ENCODE results near the gene NGDN. TPM values are rescaled to one million over a fixed set of nuclear protein-coding genes. Genes with fewer than 3 reads are reported as not detected.

The NGDN gene
- total RNA-seq, 1 donor from 2014 or later, result 37.7 TPM

DNA sequence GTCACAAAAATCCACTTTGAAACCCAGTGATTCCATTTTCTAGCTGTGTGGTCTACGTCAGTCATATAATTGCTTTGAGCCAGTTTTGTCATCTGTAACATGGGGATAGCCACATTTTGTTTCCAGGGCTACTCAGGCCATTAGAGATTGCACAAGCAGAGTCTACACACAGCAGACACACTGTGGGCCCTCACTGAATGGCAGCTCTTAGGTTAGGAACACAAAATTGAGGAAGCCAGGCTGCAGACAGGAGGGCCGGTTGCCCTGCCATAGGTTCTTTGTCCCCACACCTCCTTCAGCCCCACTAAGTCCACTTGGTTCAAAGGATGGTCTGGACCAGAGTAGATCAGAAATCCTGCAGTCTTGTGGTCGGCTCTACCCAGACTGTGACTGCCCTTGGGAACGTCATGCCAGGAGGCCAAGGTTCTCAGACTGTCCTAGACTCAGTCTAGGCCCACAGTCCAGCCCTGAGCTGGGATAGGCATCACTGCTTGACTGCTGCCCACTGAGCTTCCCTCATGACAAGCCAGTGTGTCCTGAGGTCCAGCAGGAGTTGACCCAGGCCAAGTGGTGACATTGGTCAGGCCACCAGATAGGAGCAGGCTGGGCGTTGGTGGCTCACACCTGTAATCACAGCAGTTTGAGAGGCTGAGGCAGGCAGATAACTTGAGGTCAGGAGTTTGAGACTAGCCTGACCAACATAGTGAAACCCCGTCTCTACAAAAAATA is 30.2 kb upstream of the NGDN start:
- Mint-ChIP-seq H3K27me3 (ENCODE audit: unreplicated experiment) (peaks cover 9% of the 10 kb centered on the region), H3K27ac (ENCODE audit: unreplicated experiment) (no peak overlapping the region), H3K36me3 (ENCODE audit: low read depth, unreplicated experiment) (no peaks in the 10 kb centered on the region), H3K4me1 (ENCODE audit: unreplicated experiment) (peaks cover 49% of the 10 kb centered on the region), H3K9me3 (ENCODE audit: unreplicated experiment) (no peaks in the 10 kb centered on the region), H3K4me3 (ENCODE audit: unreplicated experiment) (no peak overlapping the region)
- TF ChIP-seq, protein P1, sequence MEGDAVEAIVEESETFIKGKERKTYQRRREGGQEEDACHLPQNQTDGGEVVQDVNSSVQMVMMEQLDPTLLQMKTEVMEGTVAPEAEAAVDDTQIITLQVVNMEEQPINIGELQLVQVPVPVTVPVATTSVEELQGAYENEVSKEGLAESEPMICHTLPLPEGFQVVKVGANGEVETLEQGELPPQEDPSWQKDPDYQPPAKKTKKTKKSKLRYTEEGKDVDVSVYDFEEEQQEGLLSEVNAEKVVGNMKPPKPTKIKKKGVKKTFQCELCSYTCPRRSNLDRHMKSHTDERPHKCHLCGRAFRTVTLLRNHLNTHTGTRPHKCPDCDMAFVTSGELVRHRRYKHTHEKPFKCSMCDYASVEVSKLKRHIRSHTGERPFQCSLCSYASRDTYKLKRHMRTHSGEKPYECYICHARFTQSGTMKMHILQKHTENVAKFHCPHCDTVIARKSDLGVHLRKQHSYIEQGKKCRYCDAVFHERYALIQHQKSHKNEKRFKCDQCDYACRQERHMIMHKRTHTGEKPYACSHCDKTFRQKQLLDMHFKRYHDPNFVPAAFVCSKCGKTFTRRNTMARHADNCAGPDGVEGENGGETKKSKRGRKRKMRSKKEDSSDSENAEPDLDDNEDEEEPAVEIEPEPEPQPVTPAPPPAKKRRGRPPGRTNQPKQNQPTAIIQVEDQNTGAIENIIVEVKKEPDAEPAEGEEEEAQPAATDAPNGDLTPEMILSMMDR (IDR thresholded peaks at IDR 0.05; ENCODE audit: unreplicated experiment), result no peak
- DNase-seq (ENCODE audit: low spot score), result no peak

DNA sequence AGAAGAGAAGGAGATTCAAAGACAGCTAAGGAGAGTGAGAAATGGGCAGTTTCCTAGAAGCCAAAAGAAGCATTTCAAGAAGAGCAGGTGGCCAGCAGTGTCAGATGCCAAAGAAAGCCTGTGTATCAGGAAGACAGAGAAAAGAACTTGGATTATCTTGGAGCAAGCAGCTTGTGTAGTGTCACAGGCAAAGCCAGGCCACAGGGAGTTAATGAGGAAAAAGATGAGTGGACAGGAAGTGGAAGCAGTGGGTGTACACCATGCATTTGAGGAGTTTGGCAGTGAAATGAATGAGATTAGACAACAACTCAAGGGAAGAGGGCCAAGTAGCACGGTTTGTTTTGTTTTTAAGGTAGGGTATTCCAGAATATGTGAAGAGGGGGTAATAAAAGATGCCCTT is 28.4 kb upstream of the NGDN start:
- Mint-ChIP-seq H3K36me3 (ENCODE audit: low read depth, unreplicated experiment) (no peaks in the 10 kb centered on the region), H3K4me3 (ENCODE audit: unreplicated experiment) (no peak overlapping the region), H3K27ac (ENCODE audit: unreplicated experiment) (no peak overlapping the region), H3K4me1 (ENCODE audit: unreplicated experiment) (peaks cover 40% of the 10 kb centered on the region), H3K27me3 (ENCODE audit: unreplicated experiment) (peaks cover 3% of the 10 kb centered on the region), H3K9me3 (ENCODE audit: unreplicated experiment) (no peaks in the 10 kb centered on the region)
- TF ChIP-seq, protein P1 (IDR thresholded peaks at IDR 0.05; ENCODE audit: unreplicated experiment), result no peak
- no peak for DNase-seq (ENCODE audit: low spot score)

DNA sequence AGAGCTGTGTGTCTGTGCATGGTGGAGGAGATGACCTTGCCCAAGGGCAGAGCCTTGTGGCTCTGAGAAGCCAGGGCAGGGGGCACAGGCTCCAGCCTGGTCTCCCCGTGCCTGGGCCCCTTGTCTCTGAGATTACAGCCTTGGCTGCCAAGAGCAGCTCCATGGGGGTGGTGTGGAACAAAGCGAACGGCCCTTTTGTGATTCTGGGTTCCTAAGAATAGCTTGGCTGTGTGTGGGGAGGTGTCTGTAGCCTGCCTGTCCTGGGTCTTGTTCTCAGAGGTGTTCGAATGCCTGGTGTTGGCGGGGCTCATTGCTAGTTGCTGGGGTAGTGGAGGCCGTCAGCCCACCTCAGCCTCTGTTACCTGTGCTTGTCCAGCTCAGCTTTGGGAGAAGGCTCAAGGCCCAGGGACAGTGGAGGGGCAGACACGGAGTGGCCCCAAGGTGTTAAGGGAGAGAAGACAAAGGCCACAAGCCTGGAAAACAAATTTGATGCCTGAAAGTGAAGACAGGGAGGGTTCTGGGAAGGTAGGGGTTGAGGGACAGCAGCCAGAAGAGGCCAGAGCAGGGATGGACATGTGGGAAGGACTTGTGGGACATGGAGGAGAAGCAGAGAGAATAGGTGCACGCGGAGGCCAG is 26.7 kb upstream of the NGDN start:
- Mint-ChIP-seq H3K4me3 (ENCODE audit: unreplicated experiment) (no peak overlapping the region), H3K9me3 (ENCODE audit: unreplicated experiment) (no peaks in the 10 kb centered on the region), H3K36me3 (ENCODE audit: low read depth, unreplicated experiment) (no peaks in the 10 kb centered on the region), H3K4me1 (ENCODE audit: unreplicated experiment) (peaks cover 33% of the 10 kb centered on the region), H3K27me3 (ENCODE audit: unreplicated experiment) (peaks cover 3% of the 10 kb centered on the region), H3K27ac (ENCODE audit: unreplicated experiment) (no peak overlapping the region)
- no peak for DNase-seq (ENCODE audit: low spot score)
- TF ChIP-seq, protein P1 (IDR thresholded peaks at IDR 0.05; ENCODE audit: unreplicated experiment), result no peak

DNA sequence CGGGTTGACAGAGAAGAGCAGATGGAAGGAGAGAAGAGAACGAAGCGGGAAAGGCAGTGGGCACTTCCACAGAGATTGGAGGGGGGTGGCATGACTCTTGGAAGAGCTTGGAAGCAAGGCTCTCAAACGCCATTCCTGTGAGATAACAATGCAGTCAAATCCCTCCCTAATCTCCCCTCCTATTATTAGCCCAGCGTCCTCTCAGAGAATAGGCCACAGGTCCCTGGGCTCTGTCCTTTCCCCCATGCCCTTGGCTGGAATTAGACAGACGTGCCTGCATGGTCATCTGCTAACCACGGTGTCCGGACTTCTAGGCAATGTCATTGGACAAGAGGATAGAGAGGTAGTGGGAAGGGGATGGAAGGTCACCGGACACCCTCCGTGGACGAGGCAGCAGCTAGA is 26.1 kb upstream of the NGDN start:
- H3K27me3 Mint-ChIP-seq (ENCODE audit: unreplicated experiment), result peaks cover 5% of the 10 kb centered on the region

More for the DNA sequence above, 26.1 kb upstream of the NGDN start:
- TF ChIP-seq, protein P1 (IDR thresholded peaks at IDR 0.05; ENCODE audit: unreplicated experiment), result no peak
- Mint-ChIP-seq H3K36me3 (ENCODE audit: low read depth, unreplicated experiment) (no peaks in the 10 kb centered on the region), H3K4me3 (ENCODE audit: unreplicated experiment) (no peak overlapping the region), H3K9me3 (ENCODE audit: unreplicated experiment) (no peaks in the 10 kb centered on the region), H3K4me1 (ENCODE audit: unreplicated experiment) (peaks cover 27% of the 10 kb centered on the region), H3K27ac (ENCODE audit: unreplicated experiment) (no peak overlapping the region)
- DNase-seq (ENCODE audit: low spot score), result no peak

All from endothelial cell (in vitro differentiated cells).